HepG2 (cell line): Measurements from ENCODE around the gene DSTN. TPM values are rescaled to one million over a fixed set of nuclear protein-coding genes. Genes with fewer than 3 reads are reported as not detected.
A peak's percentile ranks its signal among the peaks of the same experiment; 100 is the strongest.

Source experiments
- ARNT2 ChIP-seq: sonication (generic); formaldehyde crosslinking; IDR thresholded peaks from 2 replicates; pipeline ENCODE4 v1.8.0; 2022; ENCODE audit warnings: mild to moderate bottlenecking, low read depth, missing genetic modification reagents, moderate library complexity
- ASH2L ChIP-seq: fragments of 300-600, 200-600 bp; sonication (generic); IDR thresholded peaks from 2 replicates; pipeline ENCODE4 v1.7.0; 2017; ENCODE audit warnings: low read depth, mild to moderate bottlenecking, moderate library complexity, mixed read lengths, low read length; ENCODE audit not compliant: insufficient read length
- CHCHD3 ChIP-seq: sonication (generic); formaldehyde crosslinking; IDR thresholded peaks from 2 replicates; pipeline ENCODE4 v1.8.0; 2022; ENCODE audit warnings: mild to moderate bottlenecking, missing genetic modification reagents, moderate library complexity
- DR1 ChIP-seq: sonication (generic); formaldehyde crosslinking; IDR thresholded peaks from 2 replicates; pipeline ENCODE4 v1.8.0; 2021; ENCODE audit warnings: mild to moderate bottlenecking, missing genetic modification reagents, inconsistent platforms
- ESRRA ChIP-seq: sonication (generic); formaldehyde crosslinking; IDR thresholded peaks from 2 replicates; pipeline ENCODE4 v1.5.1; 2020; ENCODE audit warnings: mild to moderate bottlenecking, low read depth, missing genetic modification reagents
- KDM5B ChIP-seq: sonication (generic); formaldehyde crosslinking; IDR thresholded peaks from 2 replicates; pipeline ENCODE4 v1.4.0; 2020; ENCODE audit warnings: missing genetic modification reagents, mild to moderate bottlenecking, borderline replicate concordance
- KLF13 ChIP-seq: sonication (generic); formaldehyde crosslinking; IDR thresholded peaks from 2 replicates; pipeline ENCODE4 v1.4.0; 2020; ENCODE audit warnings: mild to moderate bottlenecking, missing genetic modification reagents
- POLR2AphosphoS5 ChIP-seq: IDR thresholded peaks from 2 replicates; pipeline ENCODE4 v1.6.1; 2012; ENCODE audit warnings: low read depth, low read length
- TGIF2 ChIP-seq: IDR thresholded peaks from 2 replicates; pipeline ENCODE4 v1.6.1; 2016; ENCODE audit warnings: control low read depth, missing compliant biosample characterization
- ZFP36L1 ChIP-seq: sonication (generic); formaldehyde crosslinking; IDR thresholded peaks from 2 replicates; pipeline ENCODE4 v1.8.0; 2022; ENCODE audit warnings: mild to moderate bottlenecking, missing genetic modification reagents, moderate library complexity
- ZFY ChIP-seq: sonication (generic); formaldehyde crosslinking; IDR thresholded peaks from 2 replicates; pipeline ENCODE4 v1.4.0; 2020; ENCODE audit warnings: missing genetic modification reagents
- ZKSCAN5 ChIP-seq: sonication (generic); formaldehyde crosslinking; IDR thresholded peaks from 2 replicates; pipeline ENCODE4 v1.5.1; 2020; ENCODE audit warnings: mild to moderate bottlenecking, missing genetic modification reagents
- ZNF143 ChIP-seq: sonication (generic); formaldehyde crosslinking; IDR thresholded peaks from 2 replicates; pipeline ENCODE4 v1.4.0; 2020; ENCODE audit warnings: missing genetic modification reagents
- ZNF263 ChIP-seq: sonication (generic); formaldehyde crosslinking; IDR thresholded peaks from 2 replicates; pipeline ENCODE4 v1.4.0; 2020; ENCODE audit warnings: missing genetic modification reagents
- ZNF431 ChIP-seq: sonication (generic); formaldehyde crosslinking; IDR thresholded peaks from 2 replicates; pipeline ENCODE4 v1.9.0; 2022; ENCODE audit warnings: missing genetic modification reagents, low read depth, mild to moderate bottlenecking, borderline replicate concordance
- ZNF556 ChIP-seq: sonication (generic); formaldehyde crosslinking; IDR thresholded peaks from 2 replicates; pipeline ENCODE4 v1.4.0; 2020; ENCODE audit warnings: mild to moderate bottlenecking, missing genetic modification reagents, borderline replicate concordance
- ZNF567 ChIP-seq: sonication (generic); formaldehyde crosslinking; IDR thresholded peaks from 2 replicates; pipeline ENCODE4 v1.8.1; 2023; ENCODE audit warnings: mild to moderate bottlenecking, missing genetic modification reagents, borderline replicate concordance
- ZNF839 ChIP-seq: sonication (generic); formaldehyde crosslinking; IDR thresholded peaks from 2 replicates; pipeline ENCODE4 v1.4.0; 2020; ENCODE audit warnings: missing genetic modification reagents, mild to moderate bottlenecking, borderline replicate concordance
- ZSCAN9 ChIP-seq: IDR thresholded peaks from 2 replicates; pipeline ENCODE4 v1.6.1; 2016; ENCODE audit warnings: borderline replicate concordance
- polyA plus RNA-seq, 8 experiments: library from polyadenylated mRNA; depleted of rRNA in 3 of 8; stranded (reverse) in 7 of 8; unstranded in 1 of 8; fragments of >200 nt; fragmentation: Illumina TruSeq in 4 of 8; extraction: Trizol in 4 of 8; gene quantifications; 2 replicates each; pipeline versions ENCODE4 v1.2.1 to v1.2.3, GENCODE V29; 2011 to 2016; ENCODE audit warnings: low read depth in 4 of 8, missing spikeins in 1 of 8, mixed read lengths in 1 of 8; ENCODE audit not compliant: insufficient read depth in 1 of 8
- total RNA-seq, 5 experiments: library from RNA; depleted of rRNA; stranded (reverse); fragments of >200 nt; fragmentation: Illumina TruSeq; extraction: Trizol; gene quantifications; 2 replicates each; pipeline ENCODE4 v1.2.3, GENCODE V29; 2016; ENCODE audit warnings: low read depth in 1 of 5
- TF ChIP-seq, protein P1 (sequence below): sonication (generic); formaldehyde crosslinking; IDR thresholded peaks from 2 replicates; pipeline ENCODE4 v1.8.1; 2023; ENCODE audit warnings: mild to moderate bottlenecking, missing genetic modification reagents
- TF ChIP-seq, protein P2 (sequence below): sonication (generic); formaldehyde crosslinking; IDR thresholded peaks from 2 replicates; pipeline ENCODE4 v1.4.0; 2020; ENCODE audit warnings: missing genetic modification reagents
- TF ChIP-seq, protein P3 (sequence below): sonication (generic); formaldehyde crosslinking; conservative IDR thresholded peaks from 2 replicates; pipeline ENCODE4 v1.8.0; 2022; ENCODE audit warnings: mild to moderate bottlenecking, moderate library complexity, missing genetic modification reagents
- TF ChIP-seq, protein P4 (sequence below): sonication (generic); formaldehyde crosslinking; IDR thresholded peaks from 2 replicates; pipeline ENCODE4 v1.8.0; 2022; ENCODE audit warnings: missing genetic modification reagents, mild to moderate bottlenecking, inconsistent platforms, borderline replicate concordance

The DSTN gene
- total and polyA plus RNA-seq, 2 of the 13 experiments (the other 11 are each of a cell fraction or from before 2014, with no cell fraction given), result 27.6 to 106 TPM

DNA sequence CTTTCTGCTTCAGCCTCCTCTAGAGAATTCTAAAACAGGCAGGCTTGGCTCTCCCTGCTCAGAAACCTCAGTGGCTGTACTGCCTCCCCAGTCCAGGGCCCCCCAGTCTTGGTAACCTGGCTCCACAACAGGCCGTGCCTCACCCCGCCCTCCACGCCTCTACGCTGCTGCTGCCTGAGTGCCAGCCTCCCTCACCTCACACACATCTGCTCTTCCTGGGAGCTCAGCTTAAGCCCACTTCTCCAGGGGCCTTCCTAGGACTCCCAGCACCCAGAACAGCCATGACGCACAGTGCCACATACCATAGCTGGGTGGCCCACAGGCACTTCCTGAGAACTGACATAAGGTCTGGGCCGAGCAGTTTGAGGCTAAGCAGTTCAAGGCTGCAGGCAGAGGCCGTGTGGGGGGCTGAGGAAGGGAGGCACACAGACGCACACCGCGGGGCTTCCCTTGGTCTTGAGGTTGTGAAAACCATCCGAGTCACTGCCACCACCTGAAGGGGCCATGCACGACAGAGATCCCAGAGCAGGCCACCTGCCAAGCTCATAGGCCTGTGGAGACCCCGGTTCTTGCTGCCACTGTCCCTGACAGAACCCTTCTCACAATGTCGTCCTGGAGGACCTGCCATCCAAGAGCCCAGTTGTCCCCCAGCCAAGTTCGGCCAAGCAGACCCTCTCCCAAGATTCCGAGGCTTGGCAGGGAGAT, 42.6 kb downstream of the DSTN start (continued):
- TF ChIP-seq, protein P1, sequence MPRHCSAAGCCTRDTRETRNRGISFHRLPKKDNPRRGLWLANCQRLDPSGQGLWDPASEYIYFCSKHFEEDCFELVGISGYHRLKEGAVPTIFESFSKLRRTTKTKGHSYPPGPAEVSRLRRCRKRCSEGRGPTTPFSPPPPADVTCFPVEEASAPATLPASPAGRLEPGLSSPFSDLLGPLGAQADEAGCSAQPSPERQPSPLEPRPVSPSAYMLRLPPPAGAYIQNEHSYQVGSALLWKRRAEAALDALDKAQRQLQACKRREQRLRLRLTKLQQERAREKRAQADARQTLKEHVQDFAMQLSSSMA, result no peak
- TF ChIP-seq ZSCAN9 (no peak), POLR2AphosphoS5 (peak; percentile 32; the same call in 1 of the 2 replicates), ARNT2 (CRISPR knock-in tag) (peak; percentile 35; the same call in 1 of the 2 replicates), ZNF431 (CRISPR knock-in tag) (no peak), ZFP36L1 (CRISPR knock-in tag) (no peak), TGIF2 (no peak), ZNF143 (CRISPR knock-in tag) (0 out of 2 replicates have a peak, but pooled peaks have one; percentile 38), ZNF839 (CRISPR knock-in tag) (0 out of 2 replicates have a peak, but pooled peaks have one; percentile 10), KDM5B (CRISPR knock-in tag) (peak; percentile 30; the same call in 1 of the 2 replicates), ZFY (CRISPR knock-in tag) (peak; percentile 15; the same call in 1 of the 2 replicates), ZNF556 (0 out of 2 replicates have a peak, but pooled peaks have one; percentile 53), DR1 (CRISPR knock-in tag) (peak; percentile 14; the same call in 1 of the 2 replicates), ZNF567 (CRISPR knock-in tag) (peak; percentile 48; the same call in 1 of the 2 replicates), KLF13 (CRISPR knock-in tag) (0 out of 2 replicates have a peak, but pooled peaks have one; percentile 26), ZNF263 (CRISPR knock-in tag) (no peak), ZKSCAN5 (CRISPR knock-in tag) (no peak), ESRRA (CRISPR knock-in tag) (peak; percentile 5; the same call in 1 of the 2 replicates), CHCHD3 (CRISPR knock-in tag) (no peak; the same call in none of the 2 replicates), ASH2L (no peak)
- TF ChIP-seq, protein P2, sequence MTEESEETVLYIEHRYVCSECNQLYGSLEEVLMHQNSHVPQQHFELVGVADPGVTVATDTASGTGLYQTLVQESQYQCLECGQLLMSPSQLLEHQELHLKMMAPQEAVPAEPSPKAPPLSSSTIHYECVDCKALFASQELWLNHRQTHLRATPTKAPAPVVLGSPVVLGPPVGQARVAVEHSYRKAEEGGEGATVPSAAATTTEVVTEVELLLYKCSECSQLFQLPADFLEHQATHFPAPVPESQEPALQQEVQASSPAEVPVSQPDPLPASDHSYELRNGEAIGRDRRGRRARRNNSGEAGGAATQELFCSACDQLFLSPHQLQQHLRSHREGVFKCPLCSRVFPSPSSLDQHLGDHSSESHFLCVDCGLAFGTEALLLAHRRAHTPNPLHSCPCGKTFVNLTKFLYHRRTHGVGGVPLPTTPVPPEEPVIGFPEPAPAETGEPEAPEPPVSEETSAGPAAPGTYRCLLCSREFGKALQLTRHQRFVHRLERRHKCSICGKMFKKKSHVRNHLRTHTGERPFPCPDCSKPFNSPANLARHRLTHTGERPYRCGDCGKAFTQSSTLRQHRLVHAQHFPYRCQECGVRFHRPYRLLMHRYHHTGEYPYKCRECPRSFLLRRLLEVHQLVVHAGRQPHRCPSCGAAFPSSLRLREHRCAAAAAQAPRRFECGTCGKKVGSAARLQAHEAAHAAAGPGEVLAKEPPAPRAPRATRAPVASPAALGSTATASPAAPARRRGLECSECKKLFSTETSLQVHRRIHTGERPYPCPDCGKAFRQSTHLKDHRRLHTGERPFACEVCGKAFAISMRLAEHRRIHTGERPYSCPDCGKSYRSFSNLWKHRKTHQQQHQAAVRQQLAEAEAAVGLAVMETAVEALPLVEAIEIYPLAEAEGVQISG (CRISPR knock-in tag), result no peak; the same call in 1 of the 2 replicates
- TF ChIP-seq, protein P3, sequence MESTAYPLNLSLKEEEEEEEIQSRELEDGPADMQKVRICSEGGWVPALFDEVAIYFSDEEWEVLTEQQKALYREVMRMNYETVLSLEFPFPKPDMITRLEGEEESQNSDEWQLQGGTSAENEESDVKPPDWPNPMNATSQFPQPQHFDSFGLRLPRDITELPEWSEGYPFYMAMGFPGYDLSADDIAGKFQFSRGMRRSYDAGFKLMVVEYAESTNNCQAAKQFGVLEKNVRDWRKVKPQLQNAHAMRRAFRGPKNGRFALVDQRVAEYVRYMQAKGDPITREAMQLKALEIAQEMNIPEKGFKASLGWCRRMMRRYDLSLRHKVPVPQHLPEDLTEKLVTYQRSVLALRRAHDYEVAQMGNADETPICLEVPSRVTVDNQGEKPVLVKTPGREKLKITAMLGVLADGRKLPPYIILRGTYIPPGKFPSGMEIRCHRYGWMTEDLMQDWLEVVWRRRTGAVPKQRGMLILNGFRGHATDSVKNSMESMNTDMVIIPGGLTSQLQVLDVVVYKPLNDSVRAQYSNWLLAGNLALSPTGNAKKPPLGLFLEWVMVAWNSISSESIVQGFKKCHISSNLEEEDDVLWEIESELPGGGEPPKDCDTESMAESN (CRISPR knock-in tag), result peak; percentile 59; the same call in 1 of the 2 replicates
- TF ChIP-seq, protein P4, sequence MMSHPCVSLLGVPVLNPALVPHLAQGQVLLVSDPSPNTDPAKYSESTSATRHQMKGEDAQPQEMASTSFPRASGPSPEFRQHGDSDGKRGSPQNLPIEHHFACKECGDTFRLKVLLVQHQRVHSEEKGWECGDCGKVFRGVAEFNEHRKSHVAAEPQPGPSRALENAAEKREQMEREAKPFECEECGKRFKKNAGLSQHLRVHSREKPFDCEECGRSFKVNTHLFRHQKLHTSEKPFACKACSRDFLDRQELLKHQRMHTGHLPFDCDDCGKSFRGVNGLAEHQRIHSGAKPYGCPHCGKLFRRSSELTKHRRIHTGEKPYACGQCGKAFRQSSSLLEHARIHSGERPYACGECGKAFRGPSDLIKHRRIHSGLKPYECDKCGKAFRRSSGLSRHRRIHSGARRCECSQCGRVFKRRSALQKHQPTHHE (CRISPR knock-in tag), result 0 out of 2 replicates have a peak, but pooled peaks have one; percentile 29
